Measurements from ENCODE around the gene CHST12. TPM values are rescaled to one million over a fixed set of nuclear protein-coding genes. Genes with fewer than 3 reads are reported as not detected.

Gene CHST12
- total and polyA plus RNA-seq, 10 of the 15 experiments (the other 5 are each of a cell fraction or from before 2014, with no cell fraction given): 0.05 to 14.2 (median 3.3) TPM

GRCh38 chr7:2451171-2452073 is 48.0 kb downstream of the CHST12 start (continued):
- TF ChIP-seq, protein P1, sequence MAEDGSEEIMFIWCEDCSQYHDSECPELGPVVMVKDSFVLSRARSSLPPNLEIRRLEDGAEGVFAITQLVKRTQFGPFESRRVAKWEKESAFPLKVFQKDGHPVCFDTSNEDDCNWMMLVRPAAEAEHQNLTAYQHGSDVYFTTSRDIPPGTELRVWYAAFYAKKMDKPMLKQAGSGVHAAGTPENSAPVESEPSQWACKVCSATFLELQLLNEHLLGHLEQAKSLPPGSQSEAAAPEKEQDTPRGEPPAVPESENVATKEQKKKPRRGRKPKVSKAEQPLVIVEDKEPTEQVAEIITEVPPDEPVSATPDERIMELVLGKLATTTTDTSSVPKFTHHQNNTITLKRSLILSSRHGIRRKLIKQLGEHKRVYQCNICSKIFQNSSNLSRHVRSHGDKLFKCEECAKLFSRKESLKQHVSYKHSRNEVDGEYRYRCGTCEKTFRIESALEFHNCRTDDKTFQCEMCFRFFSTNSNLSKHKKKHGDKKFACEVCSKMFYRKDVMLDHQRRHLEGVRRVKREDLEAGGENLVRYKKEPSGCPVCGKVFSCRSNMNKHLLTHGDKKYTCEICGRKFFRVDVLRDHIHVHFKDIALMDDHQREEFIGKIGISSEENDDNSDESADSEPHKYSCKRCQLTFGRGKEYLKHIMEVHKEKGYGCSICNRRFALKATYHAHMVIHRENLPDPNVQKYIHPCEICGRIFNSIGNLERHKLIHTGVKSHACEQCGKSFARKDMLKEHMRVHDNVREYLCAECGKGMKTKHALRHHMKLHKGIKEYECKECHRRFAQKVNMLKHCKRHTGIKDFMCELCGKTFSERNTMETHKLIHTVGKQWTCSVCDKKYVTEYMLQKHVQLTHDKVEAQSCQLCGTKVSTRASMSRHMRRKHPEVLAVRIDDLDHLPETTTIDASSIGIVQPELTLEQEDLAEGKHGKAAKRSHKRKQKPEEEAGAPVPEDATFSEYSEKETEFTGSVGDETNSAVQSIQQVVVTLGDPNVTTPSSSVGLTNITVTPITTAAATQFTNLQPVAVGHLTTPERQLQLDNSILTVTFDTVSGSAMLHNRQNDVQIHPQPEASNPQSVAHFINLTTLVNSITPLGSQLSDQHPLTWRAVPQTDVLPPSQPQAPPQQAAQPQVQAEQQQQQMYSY (CRISPR knock-in tag; IDR thresholded peaks at IDR 0.05): no peak
- TF ChIP-seq KDM1A (IDR thresholded peaks at IDR 0.05; ENCODE audit: borderline replicate concordance) (no peak), ZNF217 (IDR thresholded peaks at IDR 0.05) (no peak), LARP7 (IDR thresholded peaks at IDR 0.05) (no peak), NFYB (IDR thresholded peaks at IDR 0.05; ENCODE audit: insufficient read depth, low read depth, low read length) (no peak), USF1 (IDR thresholded peaks at IDR 0.05; ENCODE audit: borderline replicate concordance, extremely low read length, insufficient read depth, low read depth, low read length) (no peak), DPF2 (IDR thresholded peaks at IDR 0.05) (peak; percentile 33; the same call in 1 of the 2 replicates), SIN3A (IDR thresholded peaks at IDR 0.05; ENCODE audit: low read depth, low read length) (no peak), TBL1XR1 (IDR thresholded peaks at IDR 0.05; ENCODE audit: low read depth, low read length) (no peak), RAD51 (IDR thresholded peaks at IDR 0.05) (no peak), SUZ12 (IDR thresholded peaks at IDR 0.05; ENCODE audit: unreplicated experiment) (no peak), NBN (IDR thresholded peaks at IDR 0.05) (no peak)
- TF ChIP-seq, protein P2, sequence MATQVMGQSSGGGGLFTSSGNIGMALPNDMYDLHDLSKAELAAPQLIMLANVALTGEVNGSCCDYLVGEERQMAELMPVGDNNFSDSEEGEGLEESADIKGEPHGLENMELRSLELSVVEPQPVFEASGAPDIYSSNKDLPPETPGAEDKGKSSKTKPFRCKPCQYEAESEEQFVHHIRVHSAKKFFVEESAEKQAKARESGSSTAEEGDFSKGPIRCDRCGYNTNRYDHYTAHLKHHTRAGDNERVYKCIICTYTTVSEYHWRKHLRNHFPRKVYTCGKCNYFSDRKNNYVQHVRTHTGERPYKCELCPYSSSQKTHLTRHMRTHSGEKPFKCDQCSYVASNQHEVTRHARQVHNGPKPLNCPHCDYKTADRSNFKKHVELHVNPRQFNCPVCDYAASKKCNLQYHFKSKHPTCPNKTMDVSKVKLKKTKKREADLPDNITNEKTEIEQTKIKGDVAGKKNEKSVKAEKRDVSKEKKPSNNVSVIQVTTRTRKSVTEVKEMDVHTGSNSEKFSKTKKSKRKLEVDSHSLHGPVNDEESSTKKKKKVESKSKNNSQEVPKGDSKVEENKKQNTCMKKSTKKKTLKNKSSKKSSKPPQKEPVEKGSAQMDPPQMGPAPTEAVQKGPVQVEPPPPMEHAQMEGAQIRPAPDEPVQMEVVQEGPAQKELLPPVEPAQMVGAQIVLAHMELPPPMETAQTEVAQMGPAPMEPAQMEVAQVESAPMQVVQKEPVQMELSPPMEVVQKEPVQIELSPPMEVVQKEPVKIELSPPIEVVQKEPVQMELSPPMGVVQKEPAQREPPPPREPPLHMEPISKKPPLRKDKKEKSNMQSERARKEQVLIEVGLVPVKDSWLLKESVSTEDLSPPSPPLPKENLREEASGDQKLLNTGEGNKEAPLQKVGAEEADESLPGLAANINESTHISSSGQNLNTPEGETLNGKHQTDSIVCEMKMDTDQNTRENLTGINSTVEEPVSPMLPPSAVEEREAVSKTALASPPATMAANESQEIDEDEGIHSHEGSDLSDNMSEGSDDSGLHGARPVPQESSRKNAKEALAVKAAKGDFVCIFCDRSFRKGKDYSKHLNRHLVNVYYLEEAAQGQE (IDR thresholded peaks at IDR 0.05; ENCODE audit: low read depth, low read length): no peak
- TF ChIP-seq, protein P3, sequence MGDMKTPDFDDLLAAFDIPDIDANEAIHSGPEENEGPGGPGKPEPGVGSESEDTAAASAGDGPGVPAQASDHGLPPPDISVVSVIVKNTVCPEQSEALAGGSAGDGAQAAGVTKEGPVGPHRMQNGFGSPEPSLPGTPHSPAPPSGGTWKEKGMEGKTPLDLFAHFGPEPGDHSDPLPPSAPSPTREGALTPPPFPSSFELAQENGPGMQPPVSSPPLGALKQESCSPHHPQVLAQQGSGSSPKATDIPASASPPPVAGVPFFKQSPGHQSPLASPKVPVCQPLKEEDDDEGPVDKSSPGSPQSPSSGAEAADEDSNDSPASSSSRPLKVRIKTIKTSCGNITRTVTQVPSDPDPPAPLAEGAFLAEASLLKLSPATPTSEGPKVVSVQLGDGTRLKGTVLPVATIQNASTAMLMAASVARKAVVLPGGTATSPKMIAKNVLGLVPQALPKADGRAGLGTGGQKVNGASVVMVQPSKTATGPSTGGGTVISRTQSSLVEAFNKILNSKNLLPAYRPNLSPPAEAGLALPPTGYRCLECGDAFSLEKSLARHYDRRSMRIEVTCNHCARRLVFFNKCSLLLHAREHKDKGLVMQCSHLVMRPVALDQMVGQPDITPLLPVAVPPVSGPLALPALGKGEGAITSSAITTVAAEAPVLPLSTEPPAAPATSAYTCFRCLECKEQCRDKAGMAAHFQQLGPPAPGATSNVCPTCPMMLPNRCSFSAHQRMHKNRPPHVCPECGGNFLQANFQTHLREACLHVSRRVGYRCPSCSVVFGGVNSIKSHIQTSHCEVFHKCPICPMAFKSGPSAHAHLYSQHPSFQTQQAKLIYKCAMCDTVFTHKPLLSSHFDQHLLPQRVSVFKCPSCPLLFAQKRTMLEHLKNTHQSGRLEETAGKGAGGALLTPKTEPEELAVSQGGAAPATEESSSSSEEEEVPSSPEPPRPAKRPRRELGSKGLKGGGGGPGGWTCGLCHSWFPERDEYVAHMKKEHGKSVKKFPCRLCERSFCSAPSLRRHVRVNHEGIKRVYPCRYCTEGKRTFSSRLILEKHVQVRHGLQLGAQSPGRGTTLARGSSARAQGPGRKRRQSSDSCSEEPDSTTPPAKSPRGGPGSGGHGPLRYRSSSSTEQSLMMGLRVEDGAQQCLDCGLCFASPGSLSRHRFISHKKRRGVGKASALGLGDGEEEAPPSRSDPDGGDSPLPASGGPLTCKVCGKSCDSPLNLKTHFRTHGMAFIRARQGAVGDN (IDR thresholded peaks at IDR 0.05): no peak

Measured in GM12878 (cell line).